Loucy (cell line): ENCODE data around the gene SPTLC3.
"Not testable (repeated sequence)": the region's sequence is repeated elsewhere in the genome, so short reads cannot be mapped to it uniquely, and the experiment has no call there.

ENCODE experiments used
- H2AFZ ChIP-seq: fragments of 200-600 bp; sonication (generic); 2 replicates; pipeline ENCODE4 v1.6.0; 2016; ENCODE audit warnings: antibody characterized with exemption, mild to moderate bottlenecking, low read length, moderate library complexity
- H3F3A ChIP-seq: fragments of 200-600 bp; 2 replicates; pipeline ENCODE4 v1.6.0; 2016; ENCODE audit warnings: antibody characterized with exemption, low read depth, mild to moderate bottlenecking
- H3K27me3 ChIP-seq: fragments of 200-600 bp; sonication (generic); 2 replicates; pipeline ENCODE4 v1.6.1; 2014; ENCODE audit warnings: low read length, mild to moderate bottlenecking; ENCODE audit not compliant: insufficient read depth, poor library complexity, severe bottlenecking
- H3K36me3 ChIP-seq: fragments of 200-600 bp; sonication (generic); 2 replicates; pipeline ENCODE4 v1.6.1; 2016; ENCODE audit warnings: low read length; ENCODE audit not compliant: insufficient read depth
- H3K4me1 ChIP-seq: fragments of 200-600 bp; sonication (generic); 2 replicates; pipeline ENCODE4 v1.5.1; 2014; ENCODE audit warnings: low read length, mild to moderate bottlenecking; ENCODE audit not compliant: insufficient read depth, poor library complexity, severe bottlenecking
- H3K4me2 ChIP-seq: fragments of 200-600 bp; sonication (generic); 2 replicates; pipeline ENCODE4 v1.6.0; 2014; ENCODE audit warnings: antibody characterized with exemption, low read length, low read depth, mild to moderate bottlenecking; ENCODE audit not compliant: poor library complexity, severe bottlenecking
- H3K4me3 ChIP-seq: fragments of 200-600 bp; sonication (generic); 2 replicates; pipeline ENCODE4 v1.5.1; 2014; ENCODE audit warnings: low read length, mild to moderate bottlenecking, mixed read lengths; ENCODE audit not compliant: poor library complexity, severe bottlenecking
- H3K79me2 ChIP-seq: fragments of 200-600 bp; sonication (generic); 2 replicates; pipeline ENCODE4 v1.6.1; 2014; ENCODE audit warnings: low read length; ENCODE audit not compliant: insufficient read depth
- H3K9ac ChIP-seq: fragments of 200-600 bp; sonication (generic); 2 replicates; pipeline ENCODE4 v1.6.0; 2014; ENCODE audit warnings: mild to moderate bottlenecking, low read depth, low read length, moderate library complexity; ENCODE audit not compliant: poor library complexity, severe bottlenecking
- H3K9me2 ChIP-seq: fragments of 200-600 bp; sonication (generic); replicated peaks from 2 replicates; pipeline ENCODE4 v1.6.1; 2016; ENCODE audit warnings: low read depth, low read length, mixed read lengths
- H3K9me3 ChIP-seq: fragments of 200-600 bp; sonication (generic); 2 replicates; pipeline ENCODE4 v1.6.1; 2014; ENCODE audit warnings: mild to moderate bottlenecking, antibody characterized with exemption, low read length, low read depth; ENCODE audit not compliant: insufficient read depth
- H4K20me1 ChIP-seq: fragments of 200-600 bp; sonication (generic); 2 replicates; pipeline ENCODE4 v1.6.0; 2014; ENCODE audit warnings: antibody characterized with exemption, low read length, mild to moderate bottlenecking; ENCODE audit not compliant: insufficient read depth, poor library complexity, severe bottlenecking
- CTCF ChIP-seq: fragments of 200-600 bp; sonication (generic); conservative IDR thresholded peaks from 2 replicates; pipeline ENCODE4 v1.5.1; 2014; ENCODE audit warnings: mild to moderate bottlenecking, antibody characterized with exemption, low read length
- EZH2phosphoT487 ChIP-seq: fragments of 200-600 bp; IDR thresholded peaks from 2 replicates; pipeline ENCODE4 v1.6.1; 2018; ENCODE audit warnings: antibody characterized with exemption, mild to moderate bottlenecking, moderate library complexity, borderline replicate concordance

Gene SPTLC3

GRCh38 chr20:12978613-12979495 lies 29.9 kb upstream of the SPTLC3 start:
- no peaks in the 10 kb centered on the region for H3K36me3 ChIP-seq
- no peak overlapping the region for H3K9ac ChIP-seq
- H2AFZ ChIP-seq = no peak overlapping the region
- H3K4me1 ChIP-seq = no peaks in the 10 kb centered on the region
- no peak overlapping the region for H3K4me2 ChIP-seq
- H3K9me3 ChIP-seq = no peaks in the 10 kb centered on the region
- H3K79me2 ChIP-seq = no peaks in the 10 kb centered on the region
- no peaks in the 10 kb centered on the region for H3K27me3 ChIP-seq
- H3K9me2 ChIP-seq = no peaks in the 10 kb centered on the region
- H4K20me1 ChIP-seq = no peaks in the 10 kb centered on the region
- H3F3A ChIP-seq = no peaks in the 10 kb centered on the region
- no peak for TF ChIP-seq CTCF
- no peak for TF ChIP-seq EZH2phosphoT487
- H3K4me3 ChIP-seq = no peak overlapping the region

GRCh38 chr20:12979713-12980112 lies 29.1 kb upstream of the SPTLC3 start:
- H4K20me1 ChIP-seq, H3K4me2 ChIP-seq, H3K4me1 ChIP-seq, H3K9ac ChIP-seq, H3K9me2 ChIP-seq, H3K9me3 ChIP-seq, H3F3A ChIP-seq, H2AFZ ChIP-seq, H3K79me2 ChIP-seq, H3K36me3 ChIP-seq, H3K27me3 ChIP-seq, H3K4me3 ChIP-seq: not testable (repeated sequence)

- H3K27me3 ChIP-seq = no peaks in the 10 kb centered on the region
- no peaks in the 10 kb centered on the region for H3K9me2 ChIP-seq
- H3K9ac ChIP-seq = no peak overlapping the region
- no peak overlapping the region for H2AFZ ChIP-seq
- no peaks in the 10 kb centered on the region for H3K9me3 ChIP-seq
- H3F3A ChIP-seq = no peaks in the 10 kb centered on the region
- no peaks in the 10 kb centered on the region for H3K4me1 ChIP-seq
- no peaks in the 10 kb centered on the region for H4K20me1 ChIP-seq
- no peaks in the 10 kb centered on the region for H3K36me3 ChIP-seq
- TF ChIP-seq EZH2phosphoT487 (no peak), CTCF (no peak)
- H3K4me2 ChIP-seq = no peak overlapping the region
- H3K4me3 ChIP-seq = no peak overlapping the region
- H3K79me2 ChIP-seq = no peaks in the 10 kb centered on the region
Measured at GRCh38 chr20:12982098-12982497, 26.7 kb upstream of the SPTLC3 start.
